GM13976 (cell line): ENCODE measurements around the gene ENAH.
"Not testable (repeated sequence)": the region's sequence is repeated elsewhere in the genome, so short reads cannot be mapped to it uniquely, and the experiment has no call there.

Experiments
- DNase-seq: peaks from one replicate; pipeline ENCODE4 v3.0.0; 2012; ENCODE audit warnings: low spot score
- CTCF ChIP-seq: IDR thresholded peaks from 2 replicates; pipeline ENCODE4 v1.5.1; 2012; ENCODE audit warnings: borderline replicate concordance, mild to moderate bottlenecking; ENCODE audit not compliant: insufficient read depth; ENCODE audit errors: extremely low read depth, missing control alignments, control extremely low read depth
- in situ Hi-C: fragments of 300-500 bp; cut with MboI; formaldehyde crosslinking; loops from one replicate; pipeline ENCODE4 v1.12.0; 2022; ENCODE audit warnings: low sequenced_read_pairs, mixed read lengths, inconsistent platforms; ENCODE audit not compliant: unreplicated experiment

Gene ENAH

GRCh38 chr1:225474986-225475820 lies 177.7 kb downstream of the ENAH start:
- TF ChIP-seq CTCF, result peak; percentile 100
- in situ Hi-C loops, result loop anchor here (5.0 to 10.0 kb wide), 2 partner anchors 300 to 502 kb away; partner anchors contain the start of gene SRP9
- peak; percentile 90 for DNase-seq

- TF ChIP-seq CTCF, result no peak
- no peak for DNase-seq
- in situ Hi-C loops, result loop anchor here (10.0 kb wide), 1 partner anchor 300 kb away; the partner anchor contains the start of gene SRP9
These were observed 178.4 kb downstream of the ENAH start for GRCh38 chr1:225474439-225474985.

- in situ Hi-C loops, result loop anchor here (10.0 kb wide), 1 partner anchor 301 kb away; the partner anchor contains the start of gene SRP9
- not testable (repeated sequence) for DNase-seq
These were observed 179.1 kb downstream of the ENAH start for GRCh38 chr1:225473676-225474438.

GRCh38 chr1:225473266-225473665 lies 179.7 kb downstream of the ENAH start:
- DNase-seq, result not testable (repeated sequence)
- in situ Hi-C loops, result loop anchor here (10.0 kb wide), 1 partner anchor 302 kb away; the partner anchor contains the start of gene SRP9

- no peak for DNase-seq
- no peak for TF ChIP-seq CTCF
- in situ Hi-C loops, result loop anchor here (10.0 kb wide), 1 partner anchor 303 kb away; the partner anchor contains the start of gene SRP9
These were observed 181.2 kb downstream of the ENAH start for GRCh38 chr1:225471453-225472301.

- DNase-seq, result no peak
- no peak for TF ChIP-seq CTCF
- in situ Hi-C loops, result loop anchor here (10.0 kb wide), 1 partner anchor 304 kb away; the partner anchor contains the start of gene SRP9
These were observed 181.8 kb downstream of the ENAH start for GRCh38 chr1:225471109-225471452.
